IMR-90 (cell line): ENCODE data around the gene SSPN. TPM values are rescaled to one million over a fixed set of nuclear protein-coding genes. Genes with fewer than 3 reads are reported as not detected.

ENCODE experiments used
- ATAC-seq: fragments of 200-7000 bp; cut with Tn5 transposase; 2 replicates; pipeline ENCODE4 v1.9.1; 2020; ENCODE audit warnings: low read depth, mild to moderate bottlenecking, moderate library complexity
- BruUV-seq: library from RNA; stranded (reverse); fragments of 400-500 nt; replicated peaks from 2 replicates; lab custom pipeline; 2021; lab: Mats Ljungman, UMichigan
- CTCF ChIA-PET: fragments of 300-600 bp; formaldehyde crosslinking; extraction: SDS; loops from one replicate; lab custom pipeline; 2021; ENCODE audit warnings: antibody characterized with exemption; lab: Yijun Ruan, JAX
- POLR2A ChIA-PET: fragments of 300-600 bp; sonication (Branson Sonifier 250); formaldehyde crosslinking; loops from one replicate; lab custom pipeline; 2022; ENCODE audit warnings: antibody characterized with exemption; ENCODE audit not compliant: unreplicated experiment; lab: Charles Lee
- DNase-seq: peaks from one replicate; pipeline ENCODE4 v3.0.0; 2013
- H2AFZ ChIP-seq: replicated peaks from 2 replicates; pipeline ENCODE3; 2013; ENCODE audit warnings: low read length, mild to moderate bottlenecking; ENCODE audit not compliant: poor library complexity
- H2AK5ac ChIP-seq: 2 replicates; pipeline ENCODE4 v1.6.1; 2013; ENCODE audit warnings: low read depth, low read length, inconsistent platforms
- H2AK9ac ChIP-seq: replicated peaks from 2 replicates; pipeline ENCODE3; 2013; ENCODE audit warnings: mild to moderate bottlenecking, low read depth, low read length, moderate library complexity; ENCODE audit not compliant: poor library complexity
- H2BK120ac ChIP-seq: 2 replicates; pipeline ENCODE4 v1.6.1; 2013; ENCODE audit warnings: low read depth, low read length, inconsistent platforms
- H2BK15ac ChIP-seq: 3 replicates; pipeline ENCODE4 v1.6.1; 2013; ENCODE audit warnings: low read depth, low read length, inconsistent platforms
- H2BK20ac ChIP-seq: 2 replicates; pipeline ENCODE4 v1.6.1; 2013; ENCODE audit warnings: low read depth, mild to moderate bottlenecking, inconsistent platforms, low read length, moderate library complexity
- H2BK5ac ChIP-seq: 2 replicates; pipeline ENCODE4 v1.6.1; 2013; ENCODE audit warnings: mild to moderate bottlenecking, low read depth, low read length, inconsistent platforms; ENCODE audit not compliant: poor library complexity, severe bottlenecking
- H3K14ac ChIP-seq: replicated peaks from 2 replicates; pipeline ENCODE4 v1.6.1; 2013; ENCODE audit warnings: low read depth, low read length, inconsistent platforms
- H3K18ac ChIP-seq: 2 replicates; pipeline ENCODE4 v1.6.1; 2013; ENCODE audit warnings: low read depth, low read length, control low read depth
- H3K23ac ChIP-seq: 2 replicates; pipeline ENCODE4 v1.6.1; 2013; ENCODE audit warnings: low read depth, low read length, inconsistent platforms
- H3K27ac ChIP-seq: 2 replicates; pipeline ENCODE4 v1.5.1; 2013; ENCODE audit warnings: mild to moderate bottlenecking, control low read depth, low read length; ENCODE audit not compliant: insufficient read depth
- H3K27me3 ChIP-seq: 2 replicates; pipeline ENCODE4 v1.6.1; 2013; ENCODE audit warnings: low read length; ENCODE audit not compliant: control insufficient read depth, insufficient read depth
- H3K36me3 ChIP-seq: 2 replicates; pipeline ENCODE4 v1.6.1; 2013; ENCODE audit warnings: low read length, mixed read lengths; ENCODE audit not compliant: control insufficient read depth, insufficient read depth
- H3K4ac ChIP-seq: 2 replicates; pipeline ENCODE4 v1.6.1; 2013; ENCODE audit warnings: low read depth, low read length, inconsistent platforms
- H3K4me1 ChIP-seq: 2 replicates; pipeline ENCODE4 v1.6.1; 2013; ENCODE audit warnings: low read length, mixed read lengths; ENCODE audit not compliant: control insufficient read depth, insufficient read depth
- H3K4me2 ChIP-seq: 2 replicates; pipeline ENCODE4 v1.6.1; 2013; ENCODE audit warnings: low read depth, mild to moderate bottlenecking, control low read depth, low read length, moderate library complexity
- H3K4me3 ChIP-seq: 2 replicates; pipeline ENCODE4 v1.5.1; 2013; ENCODE audit warnings: low read depth, mild to moderate bottlenecking, control low read depth, low read length, moderate library complexity; ENCODE audit not compliant: insufficient read depth
- H3K56ac ChIP-seq: 2 replicates; pipeline ENCODE4 v1.6.1; 2013; ENCODE audit warnings: low read length, inconsistent platforms; ENCODE audit not compliant: insufficient read depth; ENCODE audit errors: extremely low read depth
- H3K79me1 ChIP-seq, 2 experiments: 2 replicates each; pipeline ENCODE4 v1.6.1; 2013; ENCODE audit warnings: low read length in 2 of 2, inconsistent platforms in 1 of 2, low read depth in 1 of 2
- H3K9ac ChIP-seq: 2 replicates; pipeline ENCODE4 v1.6.1; 2013; ENCODE audit warnings: low read depth, low read length, control low read depth
- H3K9me1 ChIP-seq: 2 replicates; pipeline ENCODE4 v1.6.1; 2013; ENCODE audit warnings: low read length, inconsistent platforms; ENCODE audit not compliant: insufficient read depth
- H3K9me3 ChIP-seq: 2 replicates; pipeline ENCODE4 v1.6.1; 2013; ENCODE audit warnings: low read length; ENCODE audit not compliant: control insufficient read depth, insufficient read depth
- H4K20me1 ChIP-seq: 2 replicates; pipeline ENCODE4 v1.6.1; 2013; ENCODE audit warnings: low read length, inconsistent platforms; ENCODE audit not compliant: insufficient read depth
- H4K5ac ChIP-seq: 2 replicates; pipeline ENCODE4 v1.6.1; 2013; ENCODE audit warnings: mild to moderate bottlenecking, low read depth, low read length, control low read depth
- H4K8ac ChIP-seq, 2 experiments: 2 replicates each; pipeline ENCODE4 v1.6.1; 2013; ENCODE audit warnings: low read depth in 2 of 2, low read length in 2 of 2, control low read depth in 1 of 2, inconsistent platforms in 1 of 2
- H4K91ac ChIP-seq: 2 replicates; pipeline ENCODE4 v1.6.1; 2013; ENCODE audit warnings: low read depth, low read length, inconsistent platforms; ENCODE audit not compliant: insufficient read depth
- RAD21 ChIP-seq: IDR thresholded peaks from 2 replicates; pipeline ENCODE4 v1.6.1; 2012; ENCODE audit warnings: low read length, improper control_type of control experiment
- RCOR1 ChIP-seq: IDR thresholded peaks from 2 replicates; pipeline ENCODE4 v1.6.1; 2012; ENCODE audit warnings: mild to moderate bottlenecking, low read length, improper control_type of control experiment; ENCODE audit not compliant: insufficient replicate concordance
- SMC3 ChIP-seq: fragments of 150-350 bp; IDR thresholded peaks from 2 replicates; pipeline ENCODE4 v1.6.1; 2016; ENCODE audit warnings: low read depth, mild to moderate bottlenecking, antibody characterized with exemption, low read length, moderate library complexity
- USF2 ChIP-seq: fragments of 150-350 bp; IDR thresholded peaks from 2 replicates; pipeline ENCODE4 v1.6.1; 2017; ENCODE audit warnings: mild to moderate bottlenecking, antibody characterized with exemption, low read length, low read depth
- WGBS, 2 experiments: methylation state at CpG; one replicate each; pipeline versions ENCODE4 v1.1.5 to v1.1.7; 2013; ENCODE audit warnings: missing lambda C conversion rate in 2 of 2; ENCODE audit not compliant: insufficient read length in 1 of 2; ENCODE audit errors: extremely low coverage in 2 of 2; 5-methylcytosine and 5-hydroxymethylcytosine counted together
- dilution Hi-C: fragments of 300-500 bp; cut with HindIII; formaldehyde crosslinking; loops from one replicate; pipeline ENCODE4 v1.14.3; 2018; ENCODE audit warnings: low sequenced_read_pairs; ENCODE audit not compliant: unreplicated experiment
- in situ Hi-C: fragments of 300-500 bp; cut with MboI; formaldehyde crosslinking; loops from 3 replicates; pipeline ENCODE4 v1.14.3; 2019; ENCODE audit warnings: low sequenced_read_pairs, inconsistent platforms, mixed read lengths
- intact Hi-C: fragments of 100-400 bp; cut with micrococcal nuclease; formaldehyde crosslinking; loops from 2 replicates; pipeline ENCODE4 v1.10.0; 2022
- polyA plus RNA-seq, 3 experiments: library from polyadenylated mRNA; depleted of rRNA; stranded (reverse); fragments of >200 nt; gene quantifications; 2 replicates each; pipeline ENCODE4 v1.2.3, GENCODE V29; 2012; ENCODE audit warnings: low replicate concordance in 1 of 3
- total RNA-seq: library from RNA; depleted of rRNA; stranded (reverse); fragments of >200 nt; gene quantifications from 2 replicates; pipeline ENCODE4 v1.2.3, GENCODE V29; 2012

SSPN gene
- total and polyA plus RNA-seq, 2 of the 4 experiments (the other 2 are of a cell fraction), result 3.5 to 5.6 TPM

- Histone ChIP-seq H3K27ac (no peak overlapping the region), H4K20me1 (no peaks in the 10 kb centered on the region), H3K36me3 (no peaks in the 10 kb centered on the region), H4K8ac (no peak overlapping the region), H3K18ac (no peak overlapping the region), H3K9me3 (no peaks in the 10 kb centered on the region), H3K9me1 (no peaks in the 10 kb centered on the region), H2BK20ac (no peak overlapping the region), H3K27me3 (no peaks in the 10 kb centered on the region; the same call in 1 of the 2 replicates), H2AK5ac (no peak overlapping the region), H3K23ac (no peak overlapping the region), H3K4ac (no peak overlapping the region), H2BK120ac (no peak overlapping the region), H2BK15ac (no peak overlapping the region), H3K14ac (no peak overlapping the region), H3K56ac (no peak overlapping the region), H3K79me1 (no peaks in the 10 kb centered on the region), H4K5ac (no peak overlapping the region), H2AFZ (no peak overlapping the region), H3K4me3 (no peak overlapping the region), H4K91ac (no peak overlapping the region), H2AK9ac (no peak overlapping the region), H3K9ac (no peak overlapping the region), H3K4me2 (no peak overlapping the region), H2BK5ac (no peak overlapping the region), H3K4me1 (no peaks in the 10 kb centered on the region)
- TF ChIP-seq USF2 (no peak), SMC3 (no peak), RCOR1 (no peak), RAD21 (no peak)
- ChIA-PET CTCF (interaction anchor here (0.8 kb wide), 1 partner anchor 8 kb away, joined by 4 read pairs; no protein-coding TSS in a partner anchor), POLR2A (no interaction called here)
- DNase-seq (no peak), ATAC-seq (no peak)
- intact Hi-C loops (no loop called here), in situ Hi-C loops (no loop called here), dilution Hi-C loops (no loop called here)
- WGBS, 2 experiments, result 82% methylated on average over 6 of the region's 6 CpGs; no CpG with 5 or more reads in 1 of the 2 experiments
- no TSS peak for BruUV-seq
Measured at GRCh38 chr12:26219736-26220135, 24.4 kb downstream of the SSPN start.
